Loucy (cell line): ENCODE measurements around the gene ARL11.

Experiments used
- H2AFZ ChIP-seq: fragments of 200-600 bp; sonication (generic); 2 replicates; pipeline ENCODE4 v1.6.0; 2016; ENCODE audit warnings: antibody characterized with exemption, mild to moderate bottlenecking, low read length, moderate library complexity
- H3F3A ChIP-seq: fragments of 200-600 bp; 2 replicates; pipeline ENCODE4 v1.6.0; 2016; ENCODE audit warnings: antibody characterized with exemption, low read depth, mild to moderate bottlenecking
- H3K27me3 ChIP-seq: fragments of 200-600 bp; sonication (generic); 2 replicates; pipeline ENCODE4 v1.6.1; 2014; ENCODE audit warnings: low read length, mild to moderate bottlenecking; ENCODE audit not compliant: insufficient read depth, poor library complexity, severe bottlenecking
- H3K36me3 ChIP-seq: fragments of 200-600 bp; sonication (generic); 2 replicates; pipeline ENCODE4 v1.6.1; 2016; ENCODE audit warnings: low read length; ENCODE audit not compliant: insufficient read depth
- H3K4me1 ChIP-seq: fragments of 200-600 bp; sonication (generic); 2 replicates; pipeline ENCODE4 v1.5.1; 2014; ENCODE audit warnings: low read length, mild to moderate bottlenecking; ENCODE audit not compliant: insufficient read depth, poor library complexity, severe bottlenecking
- H3K4me2 ChIP-seq: fragments of 200-600 bp; sonication (generic); 2 replicates; pipeline ENCODE4 v1.6.0; 2014; ENCODE audit warnings: antibody characterized with exemption, low read length, low read depth, mild to moderate bottlenecking; ENCODE audit not compliant: poor library complexity, severe bottlenecking
- H3K4me3 ChIP-seq: fragments of 200-600 bp; sonication (generic); 2 replicates; pipeline ENCODE4 v1.5.1; 2014; ENCODE audit warnings: low read length, mild to moderate bottlenecking, mixed read lengths; ENCODE audit not compliant: poor library complexity, severe bottlenecking
- H3K79me2 ChIP-seq: fragments of 200-600 bp; sonication (generic); 2 replicates; pipeline ENCODE4 v1.6.1; 2014; ENCODE audit warnings: low read length; ENCODE audit not compliant: insufficient read depth
- H3K9ac ChIP-seq: fragments of 200-600 bp; sonication (generic); 2 replicates; pipeline ENCODE4 v1.6.0; 2014; ENCODE audit warnings: mild to moderate bottlenecking, low read depth, low read length, moderate library complexity; ENCODE audit not compliant: poor library complexity, severe bottlenecking
- H3K9me2 ChIP-seq: fragments of 200-600 bp; sonication (generic); replicated peaks from 2 replicates; pipeline ENCODE4 v1.6.1; 2016; ENCODE audit warnings: low read depth, low read length, mixed read lengths
- H3K9me3 ChIP-seq: fragments of 200-600 bp; sonication (generic); 2 replicates; pipeline ENCODE4 v1.6.1; 2014; ENCODE audit warnings: mild to moderate bottlenecking, antibody characterized with exemption, low read length, low read depth; ENCODE audit not compliant: insufficient read depth
- H4K20me1 ChIP-seq: fragments of 200-600 bp; sonication (generic); 2 replicates; pipeline ENCODE4 v1.6.0; 2014; ENCODE audit warnings: antibody characterized with exemption, low read length, mild to moderate bottlenecking; ENCODE audit not compliant: insufficient read depth, poor library complexity, severe bottlenecking
- EZH2phosphoT487 ChIP-seq: fragments of 200-600 bp; IDR thresholded peaks from 2 replicates; pipeline ENCODE4 v1.6.1; 2018; ENCODE audit warnings: antibody characterized with exemption, mild to moderate bottlenecking, moderate library complexity, borderline replicate concordance
- TF ChIP-seq, protein P1 (sequence below): fragments of 200-600 bp; sonication (generic); conservative IDR thresholded peaks from 2 replicates; pipeline ENCODE4 v1.5.1; 2014; ENCODE audit warnings: mild to moderate bottlenecking, antibody characterized with exemption, low read length

Gene ARL11

DNA sequence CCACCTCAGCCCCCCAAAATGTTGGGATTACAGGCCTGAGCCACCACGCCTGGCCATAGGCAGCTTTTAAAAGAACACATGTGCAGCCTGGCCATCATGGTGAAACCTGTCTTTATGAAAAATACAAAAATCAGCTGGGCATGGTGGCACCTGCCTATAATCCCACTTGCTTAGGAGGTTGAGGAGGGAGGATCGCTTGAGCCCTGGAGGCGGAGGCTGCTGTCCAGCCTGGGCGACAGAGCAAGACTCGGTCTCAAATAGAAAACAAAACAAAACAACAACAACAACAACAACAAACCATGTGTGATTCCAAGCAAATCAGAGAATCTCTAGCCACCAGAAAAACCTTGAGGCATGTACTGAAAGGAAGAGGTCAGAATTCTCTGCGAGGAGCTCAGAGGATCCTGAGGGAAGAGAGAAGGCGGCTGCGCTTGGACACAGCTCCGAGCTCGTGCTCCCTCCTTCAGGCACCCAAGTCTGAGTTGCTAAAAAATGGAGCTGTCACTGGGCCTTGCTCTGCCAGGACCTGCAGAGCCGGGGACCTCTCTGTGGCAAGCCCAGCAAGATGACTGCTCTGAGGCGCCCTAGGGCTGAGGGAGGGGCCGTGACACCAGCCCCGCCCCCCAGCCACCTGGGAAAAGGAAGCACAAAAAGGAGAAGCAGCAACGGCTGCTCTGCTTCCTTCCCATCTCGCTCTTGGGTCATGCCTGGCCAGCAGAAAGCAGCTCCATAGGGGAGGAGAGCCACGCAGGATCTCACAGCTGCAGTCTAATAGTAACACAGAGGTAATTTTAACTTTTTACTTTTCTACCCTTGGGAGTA, at the start of gene ARL11:
Gene ARL11, plus strand, starts transcription at position 677 of the 822 bp plus-strand sequence. CDS start 1,941 bp downstream, outside the sequence.
- no peaks in the 10 kb centered on the region for H3F3A ChIP-seq
- no peaks in the 10 kb centered on the region for H3K4me1 ChIP-seq
- H3K9me3 ChIP-seq, result no peaks in the 10 kb centered on the region
- H3K79me2 ChIP-seq, result no peaks in the 10 kb centered on the region
- no peaks in the 10 kb centered on the region for H3K27me3 ChIP-seq
- H3K9me2 ChIP-seq, result no peaks in the 10 kb centered on the region
- H3K4me2 ChIP-seq, result peak within 1 kb of the TSS; percentile 64
- no peaks in the 10 kb centered on the region for H4K20me1 ChIP-seq
- no peaks in the 10 kb centered on the region for H3K36me3 ChIP-seq
- no peak for TF ChIP-seq EZH2phosphoT487
- TF ChIP-seq, protein P1, sequence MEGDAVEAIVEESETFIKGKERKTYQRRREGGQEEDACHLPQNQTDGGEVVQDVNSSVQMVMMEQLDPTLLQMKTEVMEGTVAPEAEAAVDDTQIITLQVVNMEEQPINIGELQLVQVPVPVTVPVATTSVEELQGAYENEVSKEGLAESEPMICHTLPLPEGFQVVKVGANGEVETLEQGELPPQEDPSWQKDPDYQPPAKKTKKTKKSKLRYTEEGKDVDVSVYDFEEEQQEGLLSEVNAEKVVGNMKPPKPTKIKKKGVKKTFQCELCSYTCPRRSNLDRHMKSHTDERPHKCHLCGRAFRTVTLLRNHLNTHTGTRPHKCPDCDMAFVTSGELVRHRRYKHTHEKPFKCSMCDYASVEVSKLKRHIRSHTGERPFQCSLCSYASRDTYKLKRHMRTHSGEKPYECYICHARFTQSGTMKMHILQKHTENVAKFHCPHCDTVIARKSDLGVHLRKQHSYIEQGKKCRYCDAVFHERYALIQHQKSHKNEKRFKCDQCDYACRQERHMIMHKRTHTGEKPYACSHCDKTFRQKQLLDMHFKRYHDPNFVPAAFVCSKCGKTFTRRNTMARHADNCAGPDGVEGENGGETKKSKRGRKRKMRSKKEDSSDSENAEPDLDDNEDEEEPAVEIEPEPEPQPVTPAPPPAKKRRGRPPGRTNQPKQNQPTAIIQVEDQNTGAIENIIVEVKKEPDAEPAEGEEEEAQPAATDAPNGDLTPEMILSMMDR, result no peak
- peak within 1 kb of the TSS; percentile 83 for H2AFZ ChIP-seq
- peak within 1 kb of the TSS; percentile 66 for H3K4me3 ChIP-seq
- peak within 1 kb of the TSS; percentile 51 for H3K9ac ChIP-seq

DNA sequence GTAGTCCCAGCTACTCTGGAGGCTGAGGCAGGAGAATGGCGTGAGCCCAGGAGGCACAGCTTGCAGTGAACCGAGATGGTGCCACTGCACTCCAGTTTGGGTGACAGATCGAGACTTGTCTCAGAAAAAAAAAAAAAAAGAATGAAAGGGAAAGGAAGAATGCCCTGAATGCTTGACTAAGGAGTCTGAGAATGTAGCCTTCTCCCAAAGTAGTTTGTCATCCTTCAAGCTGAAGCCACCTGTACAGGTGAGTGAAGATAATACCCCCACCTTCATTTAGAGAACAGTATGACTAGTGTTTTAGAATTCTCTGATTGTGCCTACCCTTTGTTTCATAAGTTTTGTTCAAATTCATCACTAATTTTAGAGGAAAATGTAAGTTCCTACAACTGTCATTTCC, 48.8 kb upstream of the ARL11 start:
- TF ChIP-seq EZH2phosphoT487, result no peak
- TF ChIP-seq, protein P1, result no peak

DNA sequence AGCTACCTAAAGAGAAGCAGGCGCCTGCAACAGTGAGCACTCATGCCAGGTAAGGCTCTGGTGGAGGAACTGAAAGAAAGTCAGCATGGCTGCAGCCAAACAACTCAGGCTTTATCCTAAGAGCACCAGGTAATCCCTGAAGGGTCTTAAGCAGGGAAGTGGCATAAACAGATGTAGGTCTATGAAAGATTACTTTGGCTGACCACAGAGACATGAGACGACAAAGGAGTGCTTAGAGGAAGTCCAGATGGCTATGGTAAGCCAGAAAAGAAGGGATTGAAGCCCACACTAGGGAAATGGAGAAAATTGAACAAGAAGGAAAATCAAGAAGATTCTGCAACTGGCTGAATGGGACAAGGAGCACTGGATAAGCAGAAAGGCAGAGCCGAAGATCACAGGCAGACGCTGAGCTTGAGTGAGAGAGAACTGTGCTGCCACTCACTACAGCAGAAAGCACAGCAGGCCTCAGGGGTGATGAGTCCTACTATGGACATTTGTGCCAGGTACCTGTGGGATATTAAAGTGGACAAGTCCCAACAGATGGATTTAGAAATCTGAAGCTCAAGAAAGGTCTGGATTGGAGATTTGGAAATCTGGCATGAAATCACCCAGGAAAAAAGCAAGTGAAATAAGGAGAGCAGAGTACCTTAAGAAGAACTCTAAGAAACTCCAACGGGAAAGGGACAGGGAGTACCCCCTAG, 47.2 kb upstream of the ARL11 start:
- Histone ChIP-seq H3K4me1 (peaks cover 29% of the 10 kb centered on the region), H3K79me2 (peaks cover 22% of the 10 kb centered on the region; the same call in 1 of the 2 replicates), H3K4me3 (no peak overlapping the region), H2AFZ (no peak overlapping the region), H3K27me3 (no peaks in the 10 kb centered on the region), H3F3A (no peaks in the 10 kb centered on the region), H4K20me1 (peaks cover 6% of the 10 kb centered on the region), H3K4me2 (peak overlapping the region; percentile 20), H3K9ac (no peak overlapping the region), H3K9me3 (no peaks in the 10 kb centered on the region), H3K9me2 (no peaks in the 10 kb centered on the region), H3K36me3 (no peaks in the 10 kb centered on the region)
- TF ChIP-seq, protein P1, result no peak
- TF ChIP-seq EZH2phosphoT487, result no peak

More for the DNA sequence above, 48.8 kb upstream of the ARL11 start:
- H3K27me3 ChIP-seq, result no peaks in the 10 kb centered on the region
- H3K9ac ChIP-seq, result no peak overlapping the region
- peaks cover 6% of the 10 kb centered on the region for H4K20me1 ChIP-seq
- H3K4me2 ChIP-seq, result no peak overlapping the region
- H2AFZ ChIP-seq, result no peak overlapping the region
- peaks cover 16% of the 10 kb centered on the region; the same call in 1 of the 2 replicates for H3K79me2 ChIP-seq
- H3F3A ChIP-seq, result no peaks in the 10 kb centered on the region
- H3K4me1 ChIP-seq, result peaks cover 23% of the 10 kb centered on the region
- H3K4me3 ChIP-seq, result no peak overlapping the region
- H3K36me3 ChIP-seq, result no peaks in the 10 kb centered on the region
- no peaks in the 10 kb centered on the region for H3K9me2 ChIP-seq
- no peaks in the 10 kb centered on the region for H3K9me3 ChIP-seq
